OCI-LY3 (cell line): Measurements from ENCODE around the gene SMIM29.

Source experiments
- H2AFZ ChIP-seq: fragments of 200-600, 300-600 bp; shearing (Covaris generic); 2 replicates; pipeline ENCODE4 v1.6.0; 2014; ENCODE audit warnings: antibody characterized with exemption, low read depth, low read length
- H3K27ac ChIP-seq: fragments of 200-600, 300-600 bp; sonication (generic); 2 replicates; pipeline ENCODE4 v1.5.1; 2014; ENCODE audit warnings: mild to moderate bottlenecking, low read length, moderate library complexity, mixed read lengths
- H3K27me3 ChIP-seq: fragments of 200-600, 300-600 bp; sonication (generic); 2 replicates; pipeline ENCODE4 v1.6.1; 2014; ENCODE audit warnings: low read depth, low read length, mixed read lengths
- H3K36me3 ChIP-seq: fragments of 200-600, 300-600 bp; sonication (generic); replicated peaks from 2 replicates; pipeline ENCODE3; 2014; ENCODE audit warnings: low read depth, low read length, mixed read lengths
- H3K4me1 ChIP-seq: fragments of 300-600, 200-600 bp; sonication (generic); 2 replicates; pipeline ENCODE4 v1.6.1; 2014; ENCODE audit warnings: low read length, mixed read lengths
- H3K4me2 ChIP-seq: fragments of 200-600, 300-600 bp; sonication (generic); 2 replicates; pipeline ENCODE4 v1.6.1; 2014; ENCODE audit warnings: low read length, mixed read lengths
- H3K4me3 ChIP-seq: fragments of 300-600, 200-600 bp; sonication (generic); 2 replicates; pipeline ENCODE4 v1.5.1; 2014; ENCODE audit warnings: antibody characterized with exemption, mild to moderate bottlenecking, low read length, moderate library complexity
- H3K79me2 ChIP-seq: fragments of 300-600, 200-600 bp; shearing (Covaris generic); 2 replicates; pipeline ENCODE4 v1.6.1; 2014; ENCODE audit warnings: mild to moderate bottlenecking, low read length, mixed read lengths
- H3K9ac ChIP-seq: fragments of 300-600, 200-600 bp; shearing (Covaris generic); 2 replicates; pipeline ENCODE4 v1.6.0; 2014; ENCODE audit warnings: mild to moderate bottlenecking, low read length, moderate library complexity
- H3K9me3 ChIP-seq: fragments of 200-600, 300-600 bp; shearing (Covaris generic); 2 replicates; pipeline ENCODE4 v1.6.1; 2014; ENCODE audit warnings: low read length, mixed read lengths; ENCODE audit not compliant: insufficient read depth
- H4K20me1 ChIP-seq: fragments of 200-600, 300-600 bp; sonication (generic); 2 replicates; pipeline ENCODE4 v1.6.1; 2016; ENCODE audit warnings: low read length, mixed read lengths; ENCODE audit not compliant: insufficient read depth
- CTCF ChIP-seq: fragments of 200-600, 300-600 bp; sonication (generic); IDR thresholded peaks from 2 replicates; pipeline ENCODE4 v1.5.1; 2014; ENCODE audit warnings: antibody characterized with exemption, low read length, low read depth
- EZH2phosphoT487 ChIP-seq: fragments of 200-600 bp; shearing (Covaris generic); IDR thresholded peaks from 2 replicates; pipeline ENCODE4 v1.6.1; 2018; ENCODE audit warnings: antibody characterized with exemption, mixed run types, low read depth

SMIM29 gene

GRCh38 chr6:34238585-34239499 is 10.0 kb downstream of the SMIM29 start:
- Histone ChIP-seq H3K9me3 (no peaks in the 10 kb centered on the region), H3K4me2 (peak overlapping the region; percentile 72), H2AFZ (no peak overlapping the region), H3K4me3 (peak overlapping the region; percentile 98), H3K36me3 (peaks cover 49% of the 10 kb centered on the region), H3K27ac (peak overlapping the region; percentile 81), H4K20me1 (peaks cover 44% of the 10 kb centered on the region), H3K4me1 (peaks cover 13% of the 10 kb centered on the region), H3K9ac (peak overlapping the region; percentile 100), H3K79me2 (peaks cover 73% of the 10 kb centered on the region), H3K27me3 (no peaks in the 10 kb centered on the region)
- no peak for TF ChIP-seq CTCF

- H4K20me1 ChIP-seq = peaks cover 44% of the 10 kb centered on the region
- peak overlapping the region; percentile 100 for H3K9ac ChIP-seq
- no peaks in the 10 kb centered on the region for H3K9me3 ChIP-seq
- H3K36me3 ChIP-seq = peaks cover 42% of the 10 kb centered on the region
- peaks cover 69% of the 10 kb centered on the region for H3K79me2 ChIP-seq
- TF ChIP-seq EZH2phosphoT487 (no peak), CTCF (peak; percentile 33)
- no peak overlapping the region for H2AFZ ChIP-seq
- H3K4me3 ChIP-seq = peak overlapping the region; percentile 98
- H3K4me1 ChIP-seq = peaks cover 13% of the 10 kb centered on the region
- peak overlapping the region; percentile 72 for H3K4me2 ChIP-seq
- H3K27ac ChIP-seq = peak overlapping the region; percentile 81
- H3K27me3 ChIP-seq = no peaks in the 10 kb centered on the region
These were observed 10.9 kb downstream of the SMIM29 start for GRCh38 chr6:34237722-34238584.

GRCh38 chr6:34237316-34237721 is 11.5 kb downstream of the SMIM29 start:
- Histone ChIP-seq H3K79me2 (peaks cover 63% of the 10 kb centered on the region), H3K27ac (peak overlapping the region; percentile 81)

More at GRCh38 chr6:34237316-34237721, 11.5 kb downstream of the SMIM29 start:
- H3K4me1 ChIP-seq = peaks cover 13% of the 10 kb centered on the region
- peak overlapping the region; percentile 72 for H3K4me2 ChIP-seq
- peaks cover 35% of the 10 kb centered on the region for H3K36me3 ChIP-seq
- H2AFZ ChIP-seq = no peak overlapping the region
- TF ChIP-seq CTCF = no peak
- TF ChIP-seq EZH2phosphoT487 = no peak
- H3K27me3 ChIP-seq = no peaks in the 10 kb centered on the region
- H3K4me3 ChIP-seq = peak overlapping the region; percentile 98
- H3K9me3 ChIP-seq = no peaks in the 10 kb centered on the region
- peak overlapping the region; percentile 100 for H3K9ac ChIP-seq
- peaks cover 41% of the 10 kb centered on the region for H4K20me1 ChIP-seq
